ENCODE data around the gene ADRA1B. TPM values are rescaled to one million over a fixed set of nuclear protein-coding genes. Genes with fewer than 3 reads are reported as not detected.

The ADRA1B gene
- total RNA-seq, 2 donors from 2014 or later, result 0.32 to 0.69 TPM

DNA sequence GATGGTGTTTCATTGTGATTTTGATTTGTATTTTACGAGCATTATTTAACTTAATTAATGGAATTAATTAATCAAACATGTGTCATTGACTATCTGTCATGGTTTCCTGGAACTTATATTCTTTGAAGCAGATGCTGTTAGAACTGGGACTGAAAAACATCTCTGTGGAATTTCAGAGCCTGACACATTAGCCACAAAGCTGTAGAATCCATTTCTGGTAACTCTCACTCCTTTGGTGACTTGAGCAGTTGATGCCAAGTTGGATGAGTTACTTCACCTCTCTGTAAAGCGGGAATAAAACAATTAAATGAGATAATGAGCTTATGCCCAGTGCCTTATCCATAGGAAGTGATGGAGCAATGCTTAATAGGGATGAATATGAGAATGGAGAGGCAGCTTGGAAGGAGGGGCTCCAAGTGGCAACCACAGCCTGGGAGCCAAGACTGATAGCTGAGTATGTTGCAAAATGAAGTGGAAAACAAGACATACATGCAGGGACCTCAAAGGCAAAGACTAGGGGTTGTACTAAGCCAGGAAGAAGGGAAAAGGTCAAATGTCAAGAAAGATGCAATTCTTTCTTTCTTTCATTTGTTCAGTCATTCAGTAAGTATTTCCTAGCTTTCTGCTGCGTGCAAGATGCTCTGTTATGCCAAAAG lies 23.1 kb upstream of the ADRA1B start:
- intact Hi-C loops (cut with DNase I), result no loop called here
- no peak for DNase-seq
- no peak overlapping the region for H3K27ac ChIP-seq
- H3K4me3 ChIP-seq, result no peak overlapping the region
- no peak overlapping the region for H3K9ac ChIP-seq (ENCODE audit: low read depth in 2 of 2, low read length in 2 of 2)
- H3K36me3 ChIP-seq, result no peaks in the 10 kb centered on the region
- no peaks in the 10 kb centered on the region for H3K4me1 ChIP-seq
- no peaks in the 10 kb centered on the region for H3K27me3 ChIP-seq
- H3K9me3 ChIP-seq, result no peaks in the 10 kb centered on the region
- TF ChIP-seq, protein P1, sequence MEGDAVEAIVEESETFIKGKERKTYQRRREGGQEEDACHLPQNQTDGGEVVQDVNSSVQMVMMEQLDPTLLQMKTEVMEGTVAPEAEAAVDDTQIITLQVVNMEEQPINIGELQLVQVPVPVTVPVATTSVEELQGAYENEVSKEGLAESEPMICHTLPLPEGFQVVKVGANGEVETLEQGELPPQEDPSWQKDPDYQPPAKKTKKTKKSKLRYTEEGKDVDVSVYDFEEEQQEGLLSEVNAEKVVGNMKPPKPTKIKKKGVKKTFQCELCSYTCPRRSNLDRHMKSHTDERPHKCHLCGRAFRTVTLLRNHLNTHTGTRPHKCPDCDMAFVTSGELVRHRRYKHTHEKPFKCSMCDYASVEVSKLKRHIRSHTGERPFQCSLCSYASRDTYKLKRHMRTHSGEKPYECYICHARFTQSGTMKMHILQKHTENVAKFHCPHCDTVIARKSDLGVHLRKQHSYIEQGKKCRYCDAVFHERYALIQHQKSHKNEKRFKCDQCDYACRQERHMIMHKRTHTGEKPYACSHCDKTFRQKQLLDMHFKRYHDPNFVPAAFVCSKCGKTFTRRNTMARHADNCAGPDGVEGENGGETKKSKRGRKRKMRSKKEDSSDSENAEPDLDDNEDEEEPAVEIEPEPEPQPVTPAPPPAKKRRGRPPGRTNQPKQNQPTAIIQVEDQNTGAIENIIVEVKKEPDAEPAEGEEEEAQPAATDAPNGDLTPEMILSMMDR (IDR thresholded peaks at IDR 0.05), result no peak

DNA sequence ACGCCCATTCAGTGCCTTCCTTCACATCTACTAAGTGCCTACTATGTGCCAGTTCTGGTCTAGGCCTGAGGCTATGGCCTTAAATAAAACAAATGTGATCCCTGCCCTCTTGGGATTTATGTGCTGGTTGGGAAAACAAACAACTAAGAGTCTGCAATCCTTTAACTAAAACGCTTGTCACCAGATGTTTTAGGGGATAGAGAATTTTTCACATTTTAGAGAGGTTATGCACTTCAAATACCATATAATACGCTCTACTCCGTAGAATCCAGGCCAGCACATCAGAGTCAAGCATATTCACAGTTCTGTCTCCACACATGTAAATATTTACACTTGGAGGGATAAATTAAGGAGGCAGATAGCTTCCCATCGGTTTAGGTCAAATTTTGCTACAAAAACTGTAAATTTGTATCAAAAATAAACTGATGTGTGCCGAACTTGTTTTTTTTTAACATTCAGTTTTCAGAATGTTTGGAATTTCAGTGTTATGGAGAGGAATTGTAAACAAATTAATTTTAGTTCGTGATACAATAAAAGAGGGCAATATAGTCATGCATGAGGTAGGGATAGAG lies 22.0 kb upstream of the ADRA1B start:
- Histone ChIP-seq H3K27me3 (no peaks in the 10 kb centered on the region), H3K4me3 (no peak overlapping the region), H3K9ac (ENCODE audit: low read depth in 2 of 2, low read length in 2 of 2) (no peak overlapping the region), H3K9me3 (no peaks in the 10 kb centered on the region), H3K4me1 (no peaks in the 10 kb centered on the region), H3K36me3 (no peaks in the 10 kb centered on the region), H3K27ac (no peak overlapping the region)
- intact Hi-C loops (cut with DNase I), result no loop called here
- DNase-seq, result no peak
- TF ChIP-seq, protein P1 (IDR thresholded peaks at IDR 0.05), result no peak

- TF ChIP-seq, protein P1 (IDR thresholded peaks at IDR 0.05), result no peak
- Histone ChIP-seq H3K4me3 (no peak overlapping the region), H3K9me3 (no peaks in the 10 kb centered on the region), H3K9ac (ENCODE audit: low read depth in 2 of 2, low read length in 2 of 2) (no peak overlapping the region), H3K27ac (no peak overlapping the region), H3K36me3 (no peaks in the 10 kb centered on the region), H3K27me3 (no peaks in the 10 kb centered on the region), H3K4me1 (no peaks in the 10 kb centered on the region)
- intact Hi-C loops (cut with DNase I), result no loop called here
- DNase-seq, result no peak
Measured at GRCh38 chr5:159897786-159898393, 18.4 kb upstream of the ADRA1B start.

- H3K9ac ChIP-seq (ENCODE audit: low read depth in 2 of 2, low read length in 2 of 2), result no peak overlapping the region
- TF ChIP-seq, protein P1 (IDR thresholded peaks at IDR 0.05), result no peak
- H3K9me3 ChIP-seq, result no peaks in the 10 kb centered on the region
- no peaks in the 10 kb centered on the region for H3K4me1 ChIP-seq
- H3K4me3 ChIP-seq, result no peak overlapping the region
- no peaks in the 10 kb centered on the region for H3K36me3 ChIP-seq
- no peak for DNase-seq
- H3K27ac ChIP-seq, result no peak overlapping the region
- intact Hi-C loops (cut with DNase I), result no loop called here
- H3K27me3 ChIP-seq, result no peaks in the 10 kb centered on the region
Measured at GRCh38 chr5:159899067-159900049, 16.9 kb upstream of the ADRA1B start.

DNA sequence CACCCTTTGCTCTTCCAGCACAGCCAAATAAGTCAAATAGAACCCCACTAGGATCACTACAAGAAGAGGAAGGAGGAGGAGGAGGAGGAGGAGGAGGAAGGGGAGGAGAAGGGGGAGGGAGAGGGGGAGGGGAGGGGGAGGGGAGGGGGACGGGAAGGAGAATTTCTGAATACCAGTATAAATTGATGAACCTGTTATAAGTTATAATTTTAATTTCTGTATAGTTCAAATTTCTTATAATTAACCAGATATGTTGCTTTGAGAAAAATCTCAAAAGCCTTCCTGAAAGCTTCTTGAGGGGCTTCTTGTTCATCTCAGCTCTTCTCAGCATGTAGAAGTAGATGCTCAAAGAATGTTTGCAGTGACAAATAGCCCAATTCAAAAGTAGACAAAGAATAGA lies 15.0 kb upstream of the ADRA1B start:
- TF ChIP-seq, protein P1 (IDR thresholded peaks at IDR 0.05), result no peak
- Histone ChIP-seq H3K9ac (ENCODE audit: low read depth in 2 of 2, low read length in 2 of 2) (no peak overlapping the region), H3K36me3 (no peaks in the 10 kb centered on the region), H3K4me3 (no peak overlapping the region), H3K27ac (no peak overlapping the region), H3K9me3 (no peaks in the 10 kb centered on the region), H3K27me3 (no peaks in the 10 kb centered on the region), H3K4me1 (peaks cover 5% of the 10 kb centered on the region)
- intact Hi-C loops (cut with DNase I), result no loop called here
- DNase-seq, result no peak
